GM12878 (cell line): ENCODE results near the gene RBKS. TPM values are rescaled to one million over a fixed set of nuclear protein-coding genes. Genes with fewer than 3 reads are reported as not detected.

Experiments used
- ATAC-seq: fragments of 200-7000 bp; cut with Tn5 transposase; 3 replicates; pipeline ENCODE4 v1.9.1; 2020; ENCODE audit warnings: mild to moderate bottlenecking, moderate library complexity
- BruUV-seq: library from RNA; stranded (reverse); fragments of 400-500 nt; replicated peaks from 2 replicates; lab custom pipeline; 2021; lab: Mats Ljungman, UMichigan
- CTCF ChIA-PET: fragments of 300-600 bp; sonication (Branson Sonifier 250); formaldehyde crosslinking; extraction: SDS; loops from one replicate; lab custom pipeline; 2021; ENCODE audit warnings: inconsistent platforms; lab: Yijun Ruan, JAX
- POLR2A ChIA-PET: fragments of 350-600 bp; formaldehyde crosslinking; extraction: SDS; loops from one replicate; lab custom pipeline; 2021; ENCODE audit warnings: inconsistent platforms; lab: Charles Lee
- RAD21 ChIA-PET: fragments of 300-600 bp; sonication (Branson Sonifier 250); formaldehyde crosslinking; loops from one replicate; lab custom pipeline; 2023; ENCODE audit warnings: antibody characterized with exemption; ENCODE audit not compliant: unreplicated experiment; lab: Charles Lee
- SMC1A ChIA-PET: fragments of 300-600 bp; sonication (Branson Sonifier 250); formaldehyde crosslinking; loops from one replicate; lab custom pipeline; 2023; ENCODE audit not compliant: unreplicated experiment, uncharacterized antibody; lab: Charles Lee
- DNase-seq: peaks from one replicate; pipeline ENCODE4 v3.0.0-alpha.2; 2011; ENCODE audit warnings: low read depth, low spot score
- FAIRE-seq: peaks from 3 replicates; lab custom pipeline; 2011; peaks lifted over from hg19 to GRCh38; lab: Jason Lieb, UNC
- H2AFZ ChIP-seq: 2 replicates; pipeline ENCODE4 v1.6.0; 2011; ENCODE audit warnings: low read depth, low read length, control low read depth; ENCODE audit not compliant: control insufficient read depth
- H3K27ac ChIP-seq: 2 replicates; pipeline ENCODE4 v1.5.1; 2011; ENCODE audit warnings: control low read depth; ENCODE audit not compliant: control insufficient read depth, insufficient read depth
- H3K27me3 ChIP-seq, 2 experiments: replicated peaks in 1 of 2; 2 replicates each; pipeline versions ENCODE4 v1.6.0 to v1.6.1; 2011; ENCODE audit warnings: low read length in 1 of 2; ENCODE audit not compliant: control insufficient read depth in 2 of 2, insufficient read depth in 2 of 2
- H3K36me3 ChIP-seq, 2 experiments: 2 replicates each; pipeline ENCODE4 v1.5.1; 2011; ENCODE audit warnings: low read length in 1 of 2; ENCODE audit not compliant: control insufficient read depth in 2 of 2, insufficient read depth in 2 of 2
- H3K4me1 ChIP-seq: 2 replicates; pipeline ENCODE4 v1.6.1; 2011; ENCODE audit warnings: mild to moderate bottlenecking, low read length, moderate library complexity, mixed read lengths; ENCODE audit not compliant: control insufficient read depth, insufficient read depth
- H3K4me2 ChIP-seq: 2 replicates; pipeline ENCODE4 v1.6.0; 2011; ENCODE audit warnings: control low read depth; ENCODE audit not compliant: control insufficient read depth, insufficient read depth
- H3K4me3 ChIP-seq: fragments of 200-600 bp; sonication (generic); 2 replicates; pipeline ENCODE4 v1.5.1; 2016
- H3K79me2 ChIP-seq: 2 replicates; pipeline ENCODE4 v1.6.0; 2011; ENCODE audit warnings: low read length; ENCODE audit not compliant: control insufficient read depth, insufficient read depth
- H3K9ac ChIP-seq: 2 replicates; pipeline ENCODE4 v1.8.0; 2011; ENCODE audit warnings: low read length, control low read depth, mixed read lengths; ENCODE audit not compliant: control insufficient read depth, insufficient read depth
- H3K9me3 ChIP-seq: replicated peaks from 3 replicates; pipeline ENCODE4 v1.5.1; 2011; ENCODE audit warnings: mild to moderate bottlenecking, low read length; ENCODE audit not compliant: control insufficient read depth, insufficient read depth
- H4K20me1 ChIP-seq: 2 replicates; pipeline ENCODE4 v1.6.0; 2011; ENCODE audit not compliant: control insufficient read depth, insufficient read depth
- CTCF ChIP-seq, 3 experiments: IDR thresholded peaks in 2 of 3; conservative IDR thresholded peaks in 1 of 3; 2 replicates each; pipeline ENCODE4 v1.5.1; 2011; ENCODE audit warnings: low read depth in 3 of 3, low read length in 3 of 3, mild to moderate bottlenecking in 3 of 3, control low read depth in 2 of 3, moderate library complexity in 2 of 3, inconsistent platforms in 1 of 3, mixed read lengths in 1 of 3; ENCODE audit not compliant: control insufficient read depth in 2 of 3, insufficient read depth in 1 of 3; ENCODE audit errors: extremely low read depth in 1 of 3
- EZH2 ChIP-seq: IDR thresholded peaks from 2 replicates; pipeline ENCODE4 v1.6.1; 2012; ENCODE audit warnings: low read depth, mild to moderate bottlenecking, control low read depth, inconsistent platforms, low read length, borderline replicate concordance; ENCODE audit not compliant: control insufficient read depth
- IRF5 ChIP-seq: fragments of 450-650 bp; IDR thresholded peaks from 2 replicates; pipeline ENCODE4 v1.6.1; 2017; ENCODE audit warnings: borderline replicate concordance
- PML ChIP-seq: IDR thresholded peaks from 2 replicates; pipeline ENCODE4 v1.6.1; 2012; ENCODE audit warnings: low read length, inconsistent platforms
- RAD21 ChIP-seq: IDR thresholded peaks from 2 replicates; pipeline ENCODE4 v1.6.1; 2011; ENCODE audit warnings: mild to moderate bottlenecking, low read depth, low read length, moderate library complexity; ENCODE audit not compliant: insufficient read depth
- SPI1 ChIP-seq: IDR thresholded peaks from 2 replicates; pipeline ENCODE4 v1.6.1; 2011; ENCODE audit warnings: low read depth, mild to moderate bottlenecking, low read length, moderate library complexity, borderline replicate concordance; ENCODE audit not compliant: insufficient read depth
- USF2 ChIP-seq: IDR thresholded peaks from 2 replicates; pipeline ENCODE4 v1.6.1; 2011; ENCODE audit warnings: low read depth, low read length, improper control_type of control experiment, borderline replicate concordance
- ZBTB40 ChIP-seq: fragments of 450-650 bp; IDR thresholded peaks from 2 replicates; pipeline ENCODE4 v1.6.1; 2016; ENCODE audit warnings: mild to moderate bottlenecking, moderate library complexity, borderline replicate concordance
- ZNF592 ChIP-seq: fragments of 450-650 bp; IDR thresholded peaks from 2 replicates; pipeline ENCODE4 v1.6.1; 2017; ENCODE audit warnings: mild to moderate bottlenecking, moderate library complexity
- WGBS: methylation state at CpG from one replicate; pipeline ENCODE4 v1.1.6; 2016; ENCODE audit warnings: low lambda C conversion rate; ENCODE audit not compliant: insufficient replicate concordance, insufficient coverage; ENCODE audit errors: missing lambda C conversion rate; 5-methylcytosine and 5-hydroxymethylcytosine counted together
- in situ Hi-C: fragments of 300-500 bp; cut with MboI; formaldehyde crosslinking; loops from 9 replicates; pipeline ENCODE4 v1.14.3; 2018; ENCODE audit warnings: mixed read lengths
- intact Hi-C: fragments of 100-400 bp; cut with micrococcal nuclease; formaldehyde crosslinking; loops from one replicate; pipeline ENCODE4 v1.14.2; 2022; ENCODE audit not compliant: unreplicated experiment
- polyA plus RNA-seq, 11 experiments: library from polyadenylated mRNA; depleted of rRNA in 4 of 11; unstranded in 6 of 11; stranded (reverse) in 5 of 11; fragments of >200 nt; fragmentation: Nextera tagmentation in 4 of 11; fragmentation: Illumina TruSeq in 1 of 11; extraction: Ambion mirVana in 4 of 11; extraction: Trizol in 1 of 11; gene quantifications; 1 replicate in 1 of 11; 2 replicates in 10 of 11; pipeline versions ENCODE4 v1.2.1 to v1.2.3, GENCODE V29; 2011 to 2016; ENCODE audit warnings: inconsistent platforms in 2 of 11, missing spikeins in 2 of 11, low read depth in 1 of 11
- total RNA-seq, 4 experiments: library from RNA; depleted of rRNA in 3 of 4; stranded (reverse); fragments of >200 nt in 3 of 4; fragmentation: Illumina TruSeq in 1 of 4; extraction: Trizol in 1 of 4; gene quantifications; 2 replicates each; pipeline versions ENCODE4 v1.2.1 to v1.2.3, GENCODE V29; 2013 to 2021

RBKS gene
- total and polyA plus RNA-seq, 10 of the 15 experiments (the other 5 are each of a cell fraction or from before 2014, with no cell fraction given): 0.39 to 1.8 (median 1.0) TPM

GRCh38 chr2:27885234-27885633, 5.0 kb downstream of the RBKS start:
- SMC1A ChIA-PET: no interaction called here
- intact Hi-C loops: no loop called here
- H3K9me3 ChIP-seq: no peaks in the 10 kb centered on the region
- POLR2A ChIA-PET: interaction anchor here (0.6 kb wide), 2 partner anchors 96 to 220 kb away, joined by 3 read pairs; no protein-coding TSS in a partner anchor
- FAIRE-seq (no peak), DNase-seq (no peak), ATAC-seq (no peak)
- H3K27ac ChIP-seq: no peak overlapping the region
- H2AFZ ChIP-seq: no peak overlapping the region
- H3K4me3 ChIP-seq: no peak overlapping the region
- BruUV-seq: no TSS peak
- no peaks in the 10 kb centered on the region for H3K27me3 ChIP-seq
- no peaks in the 10 kb centered on the region for H3K4me1 ChIP-seq
- H3K9ac ChIP-seq: no peak overlapping the region
- H3K79me2 ChIP-seq: no peaks in the 10 kb centered on the region
- no peak overlapping the region for H3K4me2 ChIP-seq
- 60% methylated on average over 1 of the region's 1 CpG for WGBS
- RAD21 ChIA-PET: no interaction called here
- in situ Hi-C loops: no loop called here
- CTCF ChIA-PET: no interaction called here
- H4K20me1 ChIP-seq: no peaks in the 10 kb centered on the region
- no peaks in the 10 kb centered on the region for H3K36me3 ChIP-seq
- TF ChIP-seq RAD21: no peak
- TF ChIP-seq SPI1: no peak
- TF ChIP-seq ZNF592: no peak
- no peak for TF ChIP-seq PML
- TF ChIP-seq IRF5: no peak
- no peak for TF ChIP-seq EZH2
- TF ChIP-seq USF2: no peak
- no peak for TF ChIP-seq CTCF (IDR thresholded peaks at IDR 0.05 in 2 of 3, conservative IDR thresholded peaks at IDR 0.05 in 1 of 3; ENCODE audit: control insufficient read depth in 2 of 3, extremely low read depth in 1 of 3, insufficient read depth in 1 of 3, low read depth in 3 of 3, low read length in 3 of 3)
- no peak for TF ChIP-seq ZBTB40
